Endodermal cell (in vitro differentiated cells): ENCODE data around the gene MAP10. TPM values are rescaled to one million over a fixed set of nuclear protein-coding genes. Genes with fewer than 3 reads are reported as not detected.

Source experiments
- DNase-seq: peaks from one replicate; pipeline ENCODE4 v3.0.0-alpha.2; 2017
- H3K27ac ChIP-seq: 2 replicates; pipeline ENCODE4 v1.5.1; 2013; ENCODE audit warnings: mild to moderate bottlenecking, low read depth, low read length, moderate library complexity
- H3K27me3 ChIP-seq: 2 replicates; pipeline ENCODE4 v1.6.1; 2013; ENCODE audit warnings: mild to moderate bottlenecking, low read length, moderate library complexity; ENCODE audit not compliant: insufficient read depth, control insufficient read depth, poor library complexity, severe bottlenecking
- H3K36me3 ChIP-seq: 2 replicates; pipeline ENCODE4 v1.7.0; 2013; ENCODE audit warnings: mild to moderate bottlenecking, low read length, moderate library complexity; ENCODE audit not compliant: control insufficient read depth, insufficient read depth
- H3K4me1 ChIP-seq: one replicate; pipeline ENCODE4 v1.7.0; 2013; ENCODE audit warnings: low read length; ENCODE audit not compliant: control insufficient read depth, insufficient read depth
- H3K4me3 ChIP-seq: 2 replicates; pipeline ENCODE4 v1.5.1; 2013; ENCODE audit warnings: mild to moderate bottlenecking, low read length, moderate library complexity
- H3K9ac ChIP-seq: 2 replicates; pipeline ENCODE4 v1.6.1; 2013; ENCODE audit warnings: mild to moderate bottlenecking, low read length, moderate library complexity; ENCODE audit not compliant: poor library complexity, severe bottlenecking; ENCODE audit errors: extremely low read depth
- H3K9me3 ChIP-seq: 2 replicates; pipeline ENCODE4 v1.6.1; 2013; ENCODE audit warnings: mild to moderate bottlenecking, low read length, moderate library complexity; ENCODE audit not compliant: control insufficient read depth
- H3K27ac Mint-ChIP-seq: 2 replicates; pipeline ENCODE4 v1.8.0; 2020; ENCODE audit warnings: mixed read lengths
- H3K27me3 Mint-ChIP-seq: 2 replicates; pipeline ENCODE4 v1.8.0; 2021; ENCODE audit warnings: mild to moderate bottlenecking, mixed read lengths; ENCODE audit not compliant: insufficient read depth
- H3K36me3 Mint-ChIP-seq: 2 replicates; pipeline ENCODE4 v1.8.0; 2020; ENCODE audit warnings: low read depth, mixed read lengths
- H3K4me1 Mint-ChIP-seq: 2 replicates; pipeline ENCODE4 v1.8.0; 2020; ENCODE audit warnings: mixed read lengths
- H3K4me3 Mint-ChIP-seq: 2 replicates; pipeline ENCODE4 v1.8.0; 2020; ENCODE audit warnings: mild to moderate bottlenecking, moderate library complexity, mixed read lengths
- H3K9me3 Mint-ChIP-seq: 2 replicates; pipeline ENCODE4 v1.8.0; 2020; ENCODE audit warnings: mild to moderate bottlenecking, mixed read lengths
- WGBS, 2 experiments: methylation state at CpG; one replicate each; pipeline versions ENCODE4 v1.1.5 to v1.1.7; 2013; ENCODE audit warnings: missing lambda C conversion rate in 2 of 2, mixed read lengths in 1 of 2; ENCODE audit not compliant: insufficient coverage in 1 of 2, insufficient read length in 1 of 2; 5-methylcytosine and 5-hydroxymethylcytosine counted together
- total RNA-seq, 2 donors: library from RNA; stranded (reverse); fragmentation: NEBNext Ultra II Directional in 1 of 2; extraction: Animal tissue kit (Norgen Biotek cat#: 25700) in 1 of 2; gene quantifications; 2 replicates in 1 of 2; 3 replicates in 1 of 2; pipeline ENCODE4 v1.2.1, GENCODE V29; 2021
- TF ChIP-seq, protein P1 (sequence below): fragments of 200-600 bp; sonication (generic); conservative IDR thresholded peaks from 2 replicates; pipeline ENCODE4 v1.5.0; 2021; ENCODE audit warnings: antibody characterized with exemption, mild to moderate bottlenecking

The MAP10 gene
- total RNA-seq, 2 donors from 2014 or later: 2.9 to 3.9 TPM

DNA sequence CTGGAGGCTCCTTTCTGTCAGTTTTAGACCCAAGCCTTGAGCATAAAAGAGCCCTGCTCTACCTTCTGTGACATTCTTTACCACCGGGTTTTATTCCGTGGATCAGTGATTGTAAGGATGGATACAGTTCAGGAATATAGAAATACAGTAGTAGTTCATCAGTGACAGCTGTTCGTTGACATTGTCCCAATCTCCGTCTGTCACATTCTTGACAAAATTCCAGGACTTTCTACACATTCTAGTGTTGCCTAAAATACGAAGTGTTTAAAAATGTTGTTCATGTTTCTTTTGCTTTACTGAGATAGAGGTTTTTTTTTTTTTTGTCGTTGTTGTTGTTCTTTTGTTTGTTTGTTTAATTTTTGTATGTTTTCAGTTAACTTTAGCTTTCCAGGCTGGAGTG, 29.9 kb downstream of the MAP10 start:
- WGBS, 2 experiments: 93% methylated on average over 4 to 6 of the region's 6 CpGs
- Mint-ChIP-seq H3K27ac (no peak overlapping the region), H3K36me3 (peaks cover 2% of the 10 kb centered on the region), H3K4me3 (no peak overlapping the region), H3K27me3 (peaks cover 17% of the 10 kb centered on the region), H3K4me1 (peaks cover 4% of the 10 kb centered on the region), H3K9me3 (peaks cover 13% of the 10 kb centered on the region)
- Histone ChIP-seq H3K4me1 (no peaks in the 10 kb centered on the region), H3K27me3 (no peaks in the 10 kb centered on the region), H3K9me3 (peaks cover 11% of the 10 kb centered on the region), H3K36me3 (no peaks in the 10 kb centered on the region), H3K27ac (no peak overlapping the region), H3K9ac (no peak overlapping the region), H3K4me3 (no peak overlapping the region)
- TF ChIP-seq, protein P1, sequence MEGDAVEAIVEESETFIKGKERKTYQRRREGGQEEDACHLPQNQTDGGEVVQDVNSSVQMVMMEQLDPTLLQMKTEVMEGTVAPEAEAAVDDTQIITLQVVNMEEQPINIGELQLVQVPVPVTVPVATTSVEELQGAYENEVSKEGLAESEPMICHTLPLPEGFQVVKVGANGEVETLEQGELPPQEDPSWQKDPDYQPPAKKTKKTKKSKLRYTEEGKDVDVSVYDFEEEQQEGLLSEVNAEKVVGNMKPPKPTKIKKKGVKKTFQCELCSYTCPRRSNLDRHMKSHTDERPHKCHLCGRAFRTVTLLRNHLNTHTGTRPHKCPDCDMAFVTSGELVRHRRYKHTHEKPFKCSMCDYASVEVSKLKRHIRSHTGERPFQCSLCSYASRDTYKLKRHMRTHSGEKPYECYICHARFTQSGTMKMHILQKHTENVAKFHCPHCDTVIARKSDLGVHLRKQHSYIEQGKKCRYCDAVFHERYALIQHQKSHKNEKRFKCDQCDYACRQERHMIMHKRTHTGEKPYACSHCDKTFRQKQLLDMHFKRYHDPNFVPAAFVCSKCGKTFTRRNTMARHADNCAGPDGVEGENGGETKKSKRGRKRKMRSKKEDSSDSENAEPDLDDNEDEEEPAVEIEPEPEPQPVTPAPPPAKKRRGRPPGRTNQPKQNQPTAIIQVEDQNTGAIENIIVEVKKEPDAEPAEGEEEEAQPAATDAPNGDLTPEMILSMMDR: no peak
- no peak for DNase-seq

DNA sequence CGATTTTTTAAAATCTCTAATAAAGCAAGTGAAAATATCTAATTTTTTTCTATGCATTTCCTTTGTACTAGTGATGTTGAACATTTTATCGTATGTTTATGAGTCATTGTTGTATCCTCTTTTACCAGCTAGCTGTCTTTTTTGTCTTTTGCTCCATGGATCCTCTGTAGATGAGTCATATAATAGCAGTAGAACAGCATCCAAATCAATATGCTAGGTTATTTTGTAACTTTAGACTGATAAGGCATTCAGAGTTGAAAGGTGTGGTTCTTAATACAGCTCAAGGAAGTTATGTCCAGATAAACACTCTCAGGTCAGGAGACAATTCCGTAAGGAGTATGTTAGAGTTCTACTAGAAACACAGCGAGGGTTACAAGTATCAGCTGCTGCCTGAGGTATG, 31.9 kb downstream of the MAP10 start:
- Histone ChIP-seq H3K36me3 (no peaks in the 10 kb centered on the region), H3K4me1 (no peaks in the 10 kb centered on the region), H3K4me3 (no peak overlapping the region), H3K27me3 (no peaks in the 10 kb centered on the region), H3K9ac (no peak overlapping the region), H3K27ac (no peak overlapping the region), H3K9me3 (peaks cover 23% of the 10 kb centered on the region)
- Mint-ChIP-seq H3K4me1 (peaks cover 4% of the 10 kb centered on the region), H3K4me3 (no peak overlapping the region), H3K27ac (no peak overlapping the region), H3K9me3 (peaks cover 30% of the 10 kb centered on the region), H3K27me3 (peaks cover 8% of the 10 kb centered on the region), H3K36me3 (peaks cover 2% of the 10 kb centered on the region)
- TF ChIP-seq, protein P1: no peak
- WGBS, 2 experiments: 89% methylated on average over 4 of the region's 4 CpGs; no CpG with 5 or more reads in 1 of the 2 experiments
- no peak for DNase-seq

DNA sequence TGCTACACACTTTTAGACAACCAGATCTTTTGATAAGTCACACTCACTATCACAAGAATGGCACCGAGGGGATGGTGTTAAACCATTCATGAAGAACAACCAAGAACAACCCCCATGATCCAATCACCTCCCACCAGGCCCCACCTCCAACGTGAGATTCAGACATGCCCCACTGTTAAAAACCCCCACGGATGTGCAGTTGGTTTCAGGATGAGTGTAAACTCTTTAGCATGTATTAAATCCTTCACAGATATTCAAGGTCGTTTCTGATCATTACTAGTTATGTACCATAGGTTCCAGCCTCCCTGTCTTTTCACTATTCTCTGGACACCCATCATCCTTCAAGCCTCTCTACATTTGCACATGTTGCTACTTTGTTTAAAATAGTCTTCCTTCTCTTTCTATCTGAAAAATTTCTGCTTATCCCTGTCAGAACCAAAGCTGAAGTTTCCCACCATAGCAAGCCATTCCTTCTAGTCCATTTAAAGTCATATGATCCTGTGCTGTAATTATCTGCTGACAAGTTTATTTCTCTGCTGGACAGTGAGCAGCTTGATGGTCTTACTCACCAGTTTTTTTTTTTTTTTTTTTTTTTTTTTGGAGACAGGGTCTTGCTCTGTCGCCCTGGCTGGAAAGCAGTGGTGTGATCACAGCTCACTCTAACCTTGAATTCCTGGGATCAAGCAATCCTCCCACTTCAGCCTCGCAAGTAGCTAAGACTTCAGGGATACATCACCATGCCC, 36.8 kb downstream of the MAP10 start:
- no peak for DNase-seq
- Histone ChIP-seq H3K27ac (no peak overlapping the region), H3K27me3 (no peaks in the 10 kb centered on the region), H3K4me1 (no peaks in the 10 kb centered on the region), H3K4me3 (no peak overlapping the region), H3K9me3 (peaks cover 26% of the 10 kb centered on the region), H3K9ac (no peak overlapping the region), H3K36me3 (no peaks in the 10 kb centered on the region)
- Mint-ChIP-seq H3K9me3 (peaks cover 31% of the 10 kb centered on the region), H3K4me1 (peaks cover 6% of the 10 kb centered on the region), H3K36me3 (peaks cover 2% of the 10 kb centered on the region), H3K27ac (no peak overlapping the region), H3K27me3 (no peaks in the 10 kb centered on the region), H3K4me3 (no peak overlapping the region)
- TF ChIP-seq, protein P1: no peak
- 87 to 97% methylated on average over 4 to 6 of the region's 6 CpGs for WGBS, 2 experiments
